ENCODE measurements around the gene MSH4. TPM values are rescaled to one million over a fixed set of nuclear protein-coding genes. Genes with fewer than 3 reads are reported as not detected.

MSH4 gene
- total and polyA plus RNA-seq, 11 donors, result 0.06 to 0.62 (median 0.26) TPM; not detected in 2

DNA sequence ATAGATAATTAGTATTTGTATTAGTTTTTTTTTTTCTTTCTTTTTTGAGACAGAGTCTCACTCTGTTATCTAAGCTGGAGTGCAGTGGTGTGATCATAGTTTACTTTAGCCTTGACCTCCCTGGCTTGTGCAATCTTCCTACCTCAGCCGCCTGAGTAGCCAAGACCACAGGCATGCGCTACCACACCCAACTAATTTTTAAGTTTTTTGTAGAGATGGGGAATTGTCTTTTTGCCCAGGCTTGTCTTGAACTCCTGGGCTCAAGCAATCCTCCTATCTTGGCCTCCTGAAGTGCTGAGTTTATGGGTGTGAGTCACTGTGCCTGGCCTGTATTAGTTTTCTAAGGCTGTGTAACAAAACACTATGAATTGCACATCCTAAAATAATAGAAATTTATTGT, 58.3 kb downstream of the MSH4 start:
- no peak for DNase-seq
- no peak for TF ChIP-seq POLR2A (IDR thresholded peaks at IDR 0.05)
- TF ChIP-seq, protein P1, sequence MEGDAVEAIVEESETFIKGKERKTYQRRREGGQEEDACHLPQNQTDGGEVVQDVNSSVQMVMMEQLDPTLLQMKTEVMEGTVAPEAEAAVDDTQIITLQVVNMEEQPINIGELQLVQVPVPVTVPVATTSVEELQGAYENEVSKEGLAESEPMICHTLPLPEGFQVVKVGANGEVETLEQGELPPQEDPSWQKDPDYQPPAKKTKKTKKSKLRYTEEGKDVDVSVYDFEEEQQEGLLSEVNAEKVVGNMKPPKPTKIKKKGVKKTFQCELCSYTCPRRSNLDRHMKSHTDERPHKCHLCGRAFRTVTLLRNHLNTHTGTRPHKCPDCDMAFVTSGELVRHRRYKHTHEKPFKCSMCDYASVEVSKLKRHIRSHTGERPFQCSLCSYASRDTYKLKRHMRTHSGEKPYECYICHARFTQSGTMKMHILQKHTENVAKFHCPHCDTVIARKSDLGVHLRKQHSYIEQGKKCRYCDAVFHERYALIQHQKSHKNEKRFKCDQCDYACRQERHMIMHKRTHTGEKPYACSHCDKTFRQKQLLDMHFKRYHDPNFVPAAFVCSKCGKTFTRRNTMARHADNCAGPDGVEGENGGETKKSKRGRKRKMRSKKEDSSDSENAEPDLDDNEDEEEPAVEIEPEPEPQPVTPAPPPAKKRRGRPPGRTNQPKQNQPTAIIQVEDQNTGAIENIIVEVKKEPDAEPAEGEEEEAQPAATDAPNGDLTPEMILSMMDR (IDR thresholded peaks at IDR 0.05), result no peak
- no peaks in the 10 kb centered on the region for H3K27me3 ChIP-seq
- H3K9me3 ChIP-seq, result no peaks in the 10 kb centered on the region
- H3K4me3 ChIP-seq, result no peak overlapping the region
- H3K27ac ChIP-seq, result no peak overlapping the region
- no peaks in the 10 kb centered on the region for H3K36me3 ChIP-seq
- 81 to 92% (median 84%) methylated on average over 2 of the region's 2 CpGs for WGBS, 4 donors
- no peaks in the 10 kb centered on the region for H3K4me1 ChIP-seq
- no peak for ATAC-seq
- intact Hi-C loops (cut with DNase I), result no loop called here

DNA sequence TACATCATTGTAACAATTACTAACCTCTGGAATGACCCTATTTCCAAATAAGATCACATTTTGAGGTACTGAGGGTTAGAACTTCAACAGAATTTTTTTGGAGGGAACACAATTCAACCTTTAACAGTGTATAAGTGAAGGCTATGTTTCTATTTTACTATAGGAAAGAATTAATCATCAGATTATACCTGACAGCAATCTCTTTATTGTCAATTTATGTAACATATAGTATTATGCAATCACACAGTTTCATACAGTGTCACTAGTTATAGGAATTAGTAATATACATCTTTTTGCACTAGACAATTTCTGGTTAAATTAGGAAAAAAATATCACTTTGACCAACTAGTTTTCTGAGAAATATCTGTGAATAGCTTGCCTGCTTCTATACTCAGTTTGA, 59.1 kb downstream of the MSH4 start:
- no peak for DNase-seq
- Histone ChIP-seq H3K36me3 (no peaks in the 10 kb centered on the region), H3K27ac (no peak overlapping the region), H3K27me3 (no peaks in the 10 kb centered on the region), H3K4me3 (no peak overlapping the region), H3K9me3 (no peaks in the 10 kb centered on the region), H3K4me1 (no peaks in the 10 kb centered on the region)
- intact Hi-C loops (cut with DNase I), result no loop called here
- ATAC-seq, result no peak
- no peak for TF ChIP-seq POLR2A (IDR thresholded peaks at IDR 0.05)
- TF ChIP-seq, protein P1 (IDR thresholded peaks at IDR 0.05), result no peak

DNA sequence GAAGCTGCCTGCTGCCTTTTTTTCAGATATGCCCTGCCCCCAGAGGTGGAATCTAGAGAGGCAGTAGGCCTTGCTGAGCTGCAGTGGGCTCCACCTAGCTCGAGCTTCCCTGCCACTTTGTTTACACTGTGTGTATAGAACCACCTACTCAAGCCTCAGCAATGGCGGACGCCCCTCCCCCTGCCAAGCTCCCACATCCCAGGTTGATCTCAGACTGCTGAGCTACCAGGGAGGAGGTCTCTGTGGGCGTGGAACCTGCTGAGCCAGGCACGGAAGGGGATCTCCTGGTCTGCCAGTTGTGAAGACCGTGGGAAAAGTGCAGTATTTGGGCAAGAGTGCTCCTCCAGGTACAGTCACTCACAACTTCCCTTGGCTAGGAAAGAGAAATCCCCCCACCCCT, 65.1 kb downstream of the MSH4 start:
- intact Hi-C loops (cut with DNase I), result no loop called here
- Histone ChIP-seq H3K27me3 (no peaks in the 10 kb centered on the region), H3K4me3 (no peak overlapping the region), H3K9me3 (no peaks in the 10 kb centered on the region), H3K36me3 (no peaks in the 10 kb centered on the region), H3K27ac (no peak overlapping the region), H3K4me1 (no peaks in the 10 kb centered on the region)
- TF ChIP-seq, protein P1 (IDR thresholded peaks at IDR 0.05), result no peak
- TF ChIP-seq POLR2A (IDR thresholded peaks at IDR 0.05), result no peak
- 57 to 75% (median 72%) methylated on average over 6 of the region's 6 CpGs for WGBS, 4 donors
- no peak for ATAC-seq
- no peak for DNase-seq

DNA sequence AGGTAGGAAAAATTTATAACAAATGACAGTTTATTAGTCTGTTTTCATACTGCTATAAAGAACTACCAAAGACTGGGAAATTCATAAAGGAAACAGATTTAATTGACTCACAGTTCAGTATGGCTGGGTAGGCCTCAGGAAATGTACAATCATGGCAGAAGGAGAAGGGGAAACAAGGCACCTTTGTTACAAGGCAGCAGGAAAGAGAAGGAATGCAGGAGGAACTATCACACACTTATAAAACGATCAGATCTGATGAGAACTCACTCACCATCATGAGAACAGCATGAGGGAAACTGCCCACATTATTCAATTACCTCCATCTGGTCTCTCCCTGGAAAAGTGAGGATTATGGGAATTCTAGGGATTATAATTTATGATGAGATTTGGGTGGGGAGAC, 74.3 kb downstream of the MSH4 start:
- no peak for ATAC-seq
- TF ChIP-seq POLR2A (IDR thresholded peaks at IDR 0.05), result no peak
- TF ChIP-seq, protein P1 (IDR thresholded peaks at IDR 0.05), result no peak
- WGBS, 4 donors, result 31 to 45% (median 40%) methylated on average over 1 of the region's 1 CpG
- no peak overlapping the region for H3K27ac ChIP-seq
- H3K27me3 ChIP-seq, result no peaks in the 10 kb centered on the region
- H3K36me3 ChIP-seq, result no peaks in the 10 kb centered on the region
- no peaks in the 10 kb centered on the region for H3K9me3 ChIP-seq
- intact Hi-C loops (cut with DNase I), result no loop called here
- DNase-seq, result no peak
- no peaks in the 10 kb centered on the region for H3K4me1 ChIP-seq
- no peak overlapping the region for H3K4me3 ChIP-seq

All from heart left ventricle (tissue), 16 donors.